RCC 7860 (cell line): Measurements from ENCODE around the gene CMIP.

Experiments
- DNase-seq: peaks from one replicate; pipeline ENCODE4 v3.0.0-alpha.2; 2015; ENCODE audit warnings: low spot score
- FAIRE-seq: peaks from 2 replicates; lab custom pipeline; 2012; peaks lifted over from hg19 to GRCh38; lab: Jason Lieb, UNC

CMIP gene

DNA sequence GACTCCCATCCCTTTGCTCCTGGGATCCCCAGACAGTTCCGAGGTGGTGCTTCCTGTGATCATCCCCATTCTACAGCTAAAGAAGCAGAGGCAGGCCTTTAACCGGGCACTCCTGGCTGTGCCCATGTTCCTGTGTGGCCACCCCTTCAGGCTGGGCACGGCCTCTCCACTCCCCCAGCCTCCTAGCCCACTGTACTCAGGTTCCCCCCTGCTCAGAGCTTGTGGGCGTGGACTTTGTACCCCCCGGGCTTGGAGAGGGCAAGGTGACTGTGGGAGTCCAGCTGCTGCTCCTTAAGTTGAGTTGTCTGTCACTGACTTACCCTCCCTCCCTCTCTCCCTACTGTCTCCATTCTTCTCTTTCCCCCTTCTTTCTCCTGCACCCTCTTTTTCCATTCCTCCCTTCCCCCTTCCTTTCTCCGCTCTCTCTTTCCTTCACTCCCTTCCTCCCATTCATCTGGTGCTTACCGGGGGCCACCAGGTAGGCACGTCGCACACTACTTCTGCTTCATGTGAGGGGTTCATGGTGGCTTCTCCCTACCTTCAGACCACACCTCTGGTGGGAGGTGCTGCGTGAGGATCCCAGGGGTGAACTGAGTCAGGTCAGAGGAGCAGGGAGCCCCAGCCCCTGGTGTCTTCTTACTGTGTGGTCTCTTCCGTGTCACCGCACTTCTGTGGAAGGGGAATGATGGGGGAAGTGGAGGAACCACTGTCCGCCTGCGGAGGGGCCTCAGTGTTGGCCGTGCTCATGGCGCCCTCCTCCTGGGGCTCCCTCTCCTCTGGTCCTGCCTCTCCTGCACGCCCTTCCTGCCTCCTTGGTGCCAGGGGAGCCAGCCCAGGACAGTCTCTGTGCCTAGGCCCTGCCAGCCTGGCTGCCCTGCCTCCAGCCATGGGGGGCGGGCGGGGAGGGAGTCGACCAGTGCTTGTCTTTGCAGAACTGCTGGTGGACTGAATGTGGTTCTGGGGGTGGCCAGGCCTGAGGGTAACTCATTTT, 29.7 kb downstream of the CMIP start:
- no peak for FAIRE-seq
- DNase-seq, result no peak

DNA sequence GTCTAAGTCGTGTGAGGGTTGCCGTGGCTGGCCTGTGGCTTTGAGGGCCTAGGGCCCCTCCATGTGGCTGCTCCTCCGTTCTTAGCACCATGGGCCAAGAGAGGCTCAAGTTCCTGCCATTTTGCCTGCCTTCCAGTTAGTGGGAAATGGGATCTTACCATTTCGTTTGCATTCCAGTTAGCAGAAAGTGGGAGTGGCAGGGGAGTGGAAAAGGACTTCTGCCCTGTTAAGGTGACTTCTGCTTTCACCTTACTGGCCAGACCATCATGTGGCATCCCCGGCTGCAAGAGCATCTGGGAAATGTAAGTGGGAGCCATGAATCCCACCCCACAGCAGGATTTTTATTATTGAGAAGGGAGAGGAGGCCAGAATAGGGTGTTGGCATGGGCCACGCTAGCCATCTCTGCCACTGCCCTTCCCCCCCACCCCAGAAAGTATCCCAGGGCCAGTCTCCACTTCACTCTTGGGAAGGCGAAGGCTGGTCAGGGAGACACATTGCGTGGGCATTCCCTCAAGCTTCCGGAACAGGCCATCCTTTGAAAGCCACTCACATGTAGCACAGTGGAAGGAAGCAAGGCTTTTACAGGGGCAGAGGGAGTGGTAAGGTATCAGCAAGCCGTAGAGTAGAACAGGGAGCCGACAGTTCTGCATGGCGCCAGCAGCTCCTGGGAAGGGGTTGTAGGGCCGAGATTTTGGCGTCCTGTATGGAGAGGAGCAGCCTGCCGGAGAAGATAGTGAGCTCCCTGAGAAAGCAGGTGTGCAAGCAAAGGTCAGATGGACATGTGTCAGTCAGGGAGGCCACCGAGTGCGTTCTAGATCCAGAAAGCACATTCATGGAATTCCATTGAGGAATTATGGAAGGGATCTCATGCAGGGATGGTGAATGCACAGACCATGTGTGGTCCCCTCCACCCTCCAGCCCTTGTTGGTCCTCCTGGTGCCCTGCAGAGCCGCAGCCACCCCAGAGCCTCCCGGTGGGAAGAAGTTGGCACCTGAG, 33.4 kb downstream of the CMIP start:
- FAIRE-seq, result no peak

GRCh38 chr16:81478876-81479511, 34.4 kb downstream of the CMIP start:
- FAIRE-seq (no peak), DNase-seq (no peak)

More for the DNA sequence above, 33.4 kb downstream of the CMIP start:
- no peak for DNase-seq

GRCh38 chr16:81480606-81481206, 36.1 kb downstream of the CMIP start:
- DNase-seq (no peak), FAIRE-seq (no peak)

GRCh38 chr16:81481207-81481821, 36.7 kb downstream of the CMIP start:
- FAIRE-seq (peak; percentile 85), DNase-seq (peak; percentile 94)

- peak; percentile 76 for FAIRE-seq
- peak; percentile 90 for DNase-seq
Observed at GRCh38 chr16:81482329-81483063, 37.9 kb downstream of the CMIP start.

DNA sequence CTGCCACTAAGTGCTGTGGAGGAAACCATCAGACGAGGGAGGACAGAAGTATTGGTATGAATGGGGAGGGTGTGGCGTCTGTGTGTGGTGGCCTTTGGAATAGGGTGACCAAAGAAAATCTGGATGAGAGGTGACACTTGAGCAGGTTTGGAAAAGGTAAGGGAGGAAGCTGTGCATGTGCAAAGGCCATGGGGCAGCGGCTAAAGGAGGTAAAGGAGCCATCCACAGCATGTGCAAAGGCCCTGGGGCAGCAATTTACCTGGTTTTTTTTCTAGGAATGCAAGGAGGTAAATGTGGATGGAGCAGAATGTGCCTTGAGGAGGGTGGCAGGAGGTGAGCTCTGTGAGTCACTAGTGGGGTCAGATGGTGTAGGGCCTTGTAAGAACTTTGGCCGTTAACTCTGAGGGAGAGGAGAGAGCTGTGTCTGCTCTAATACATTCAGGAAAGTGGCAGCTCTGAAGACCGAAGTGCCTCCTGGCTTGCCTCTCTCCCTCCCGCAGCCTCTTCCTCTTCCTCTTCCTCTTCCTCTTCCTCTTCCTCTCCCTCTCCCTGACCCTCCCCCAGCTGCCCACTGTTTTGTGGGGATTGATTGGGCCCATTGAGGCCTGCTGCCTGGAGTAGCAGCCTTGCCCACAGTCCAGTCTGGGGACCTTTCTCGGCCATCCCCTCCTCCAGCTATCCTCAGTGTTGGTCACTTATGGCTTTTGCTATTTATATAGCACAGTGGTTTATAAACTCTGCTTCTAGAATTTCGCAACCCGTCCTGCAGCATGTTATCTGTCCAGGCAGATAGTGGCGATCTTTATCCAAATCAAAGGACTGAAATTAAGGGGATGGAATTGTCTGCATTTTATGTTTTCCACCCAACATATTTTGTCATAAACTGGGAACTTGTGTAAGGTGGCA, 38.7 kb downstream of the CMIP start:
- FAIRE-seq (no peak), DNase-seq (peak; percentile 55)

DNA sequence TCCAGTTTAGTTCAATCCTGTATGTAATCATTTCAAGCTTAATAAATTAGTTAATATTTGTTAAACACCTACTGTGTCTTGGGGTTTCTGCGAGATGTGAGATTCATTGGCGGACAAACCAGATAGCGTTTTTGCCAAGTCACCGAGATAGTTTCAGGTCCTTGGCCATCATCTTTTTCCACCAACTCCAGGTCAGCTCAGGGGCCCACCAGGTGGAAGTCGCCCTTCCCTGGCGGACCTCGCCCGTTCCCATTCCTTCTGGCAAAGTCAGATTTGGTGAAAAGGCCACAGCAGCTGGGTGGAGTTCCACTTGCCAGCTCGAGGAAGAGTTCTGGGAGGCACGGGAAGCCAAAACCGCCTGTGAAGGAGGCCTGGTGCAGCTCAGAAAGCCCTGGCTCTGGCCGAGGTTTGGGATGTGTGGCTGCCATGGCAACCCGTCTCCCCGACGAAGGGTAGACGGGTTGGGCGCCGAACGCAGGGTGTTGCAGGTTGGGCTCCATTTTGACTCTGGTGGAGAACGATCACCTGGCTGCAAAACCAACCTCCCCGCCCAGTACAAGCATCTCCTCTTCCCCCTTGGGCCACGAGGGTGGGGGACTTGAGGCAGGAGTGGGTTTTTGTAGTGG, 39.5 kb downstream of the CMIP start:
- FAIRE-seq, result no peak
- DNase-seq, result no peak

GRCh38 chr16:81484908-81485624, 40.5 kb downstream of the CMIP start:
- DNase-seq (peak; percentile 6), FAIRE-seq (no peak)

GRCh38 chr16:81485824-81486539, 41.4 kb downstream of the CMIP start:
- peak; percentile 88 for FAIRE-seq
- peak; percentile 94 for DNase-seq

DNA sequence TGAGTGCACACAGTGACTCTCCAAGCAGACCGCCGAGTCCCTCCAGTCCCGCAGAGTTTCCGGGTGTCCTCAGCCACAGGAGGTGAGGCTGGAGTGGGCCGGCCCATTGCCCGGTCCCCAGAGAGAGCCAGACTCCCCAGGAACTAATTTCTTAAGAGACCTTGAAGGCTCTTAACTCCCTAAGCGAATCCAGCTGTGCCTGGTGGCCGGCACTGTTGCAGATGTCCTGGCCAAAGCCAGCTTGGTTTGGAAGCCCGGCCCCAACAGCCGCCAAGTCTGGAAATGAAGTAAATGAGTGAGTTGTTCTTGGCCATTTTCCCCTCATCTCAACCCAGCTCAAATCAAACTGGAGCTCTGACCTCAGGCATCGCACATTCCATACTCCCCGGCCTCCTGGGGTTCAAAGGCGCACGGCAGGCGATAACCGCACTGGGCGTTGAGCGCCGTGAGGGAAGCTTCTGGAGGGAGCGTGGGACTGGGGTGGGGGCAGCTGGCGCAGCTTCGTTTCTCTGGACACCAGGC, 42.0 kb downstream of the CMIP start:
- DNase-seq, result peak; percentile 62
- peak; percentile 64 for FAIRE-seq

DNA sequence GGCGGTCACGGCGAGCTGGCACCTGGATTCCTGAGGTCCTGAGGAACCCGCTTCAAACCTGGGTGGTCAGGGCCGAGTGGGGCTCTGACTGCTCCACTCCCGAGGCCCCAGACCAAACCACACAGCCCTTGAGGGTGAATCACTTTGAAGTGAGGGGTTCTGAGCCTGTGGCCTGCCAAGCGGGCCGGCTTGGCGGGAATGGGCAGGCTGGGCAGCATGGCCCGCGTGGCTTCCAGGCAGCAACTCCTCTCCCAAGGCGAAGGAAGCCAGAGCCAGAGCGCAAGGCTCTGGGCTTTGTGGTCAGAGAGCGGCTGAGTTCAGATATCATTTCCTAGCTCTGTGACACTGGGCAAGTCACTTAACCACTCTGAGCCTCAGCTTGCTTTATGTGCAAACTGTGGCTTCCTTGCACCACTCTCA, 42.7 kb downstream of the CMIP start:
- FAIRE-seq (peak; percentile 64), DNase-seq (peak; percentile 72)

- FAIRE-seq (no peak), DNase-seq (no peak)
Observed at GRCh38 chr16:81488687-81489411, 44.2 kb downstream of the CMIP start.

DNA sequence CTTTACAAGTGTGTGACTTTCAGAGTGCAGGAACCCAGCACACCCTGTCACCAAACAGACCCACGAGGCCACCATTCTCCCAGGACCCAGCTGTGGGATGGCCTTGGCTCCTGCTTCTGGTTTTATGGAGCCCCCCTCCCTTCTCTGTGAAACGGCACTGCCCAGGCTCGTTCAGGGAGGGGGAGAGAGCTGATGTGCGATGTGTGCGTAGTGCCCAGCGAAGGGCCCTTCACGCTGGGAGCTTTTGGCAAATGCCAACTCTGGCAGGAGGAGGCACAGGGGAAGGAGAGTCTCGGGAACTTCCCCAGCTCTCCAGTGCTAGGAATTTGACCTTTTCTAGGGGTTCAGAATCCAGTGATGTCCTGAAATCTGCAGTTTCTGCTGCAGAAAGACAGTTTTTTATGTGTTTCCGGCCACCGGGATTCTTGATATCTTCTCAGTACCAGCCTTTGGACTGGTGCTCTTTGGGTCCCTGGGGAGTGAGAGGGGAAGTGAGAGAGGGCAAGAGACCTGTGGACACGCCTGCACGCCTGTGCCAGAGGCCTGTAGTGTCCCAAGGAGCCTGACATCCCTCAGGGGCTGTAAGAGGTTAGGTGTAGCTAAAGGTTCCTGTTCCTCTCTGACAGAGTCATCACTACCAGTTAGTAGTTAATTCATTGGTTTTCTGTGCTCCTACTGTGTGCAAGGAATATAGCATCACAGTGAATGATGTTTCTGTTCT, 45.1 kb downstream of the CMIP start:
- no peak for DNase-seq
- FAIRE-seq, result no peak
